NCI-H82 treated with DMSO at 0.1 percent for 48 hours (cell line): ENCODE measurements around the gene PGK1.
"Not testable (repeated sequence)": the region's sequence is repeated elsewhere in the genome, so short reads cannot be mapped to it uniquely, and the experiment has no call there.

ENCODE experiments used
- DNase-seq: peaks from one replicate; lab custom pipeline; 2025; ENCODE audit not compliant: unreplicated experiment; lab: John Stamatoyannopoulos, UW

Gene PGK1

DNA sequence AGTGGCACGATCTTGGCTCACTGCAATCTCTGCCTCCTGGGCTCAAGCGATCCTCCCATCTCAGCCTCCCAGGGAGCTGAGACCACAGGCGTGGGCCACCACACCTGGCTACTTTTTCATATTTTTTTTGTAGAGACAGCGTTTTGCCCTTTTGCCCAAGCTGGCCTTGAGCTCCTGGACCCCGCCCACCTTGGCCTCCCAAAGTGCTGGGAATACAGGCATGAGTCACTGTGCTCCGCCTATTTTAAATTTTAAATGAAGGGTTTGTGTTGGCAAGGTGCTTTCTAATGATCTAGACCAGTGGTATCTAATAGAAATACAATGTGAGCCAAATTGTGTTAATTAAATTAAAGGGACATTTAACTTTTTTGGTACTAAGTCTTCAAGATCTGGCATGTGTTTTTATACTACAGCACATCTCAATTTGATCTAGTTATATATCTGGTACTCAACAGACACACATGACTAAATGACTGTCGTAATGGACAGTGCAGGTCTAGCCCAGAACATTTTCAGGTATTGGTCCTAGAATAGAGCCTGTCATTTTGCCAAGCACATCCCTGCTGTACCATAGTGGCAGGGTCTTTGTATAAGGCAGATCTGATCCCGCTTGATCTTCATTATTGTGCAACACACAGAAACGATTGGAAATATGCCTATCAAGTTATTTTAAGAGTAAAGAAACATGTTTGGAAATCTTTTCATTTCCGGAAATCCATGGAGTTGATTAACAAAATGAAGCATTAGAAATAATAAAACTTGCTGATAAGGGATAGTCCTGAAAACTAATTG lies 7.3 kb downstream of the PGK1 start:
- no peak for DNase-seq

- no peak for DNase-seq
These were observed 12.3 kb downstream of the PGK1 start for GRCh38 chrX:78116365-78116764.

DNA sequence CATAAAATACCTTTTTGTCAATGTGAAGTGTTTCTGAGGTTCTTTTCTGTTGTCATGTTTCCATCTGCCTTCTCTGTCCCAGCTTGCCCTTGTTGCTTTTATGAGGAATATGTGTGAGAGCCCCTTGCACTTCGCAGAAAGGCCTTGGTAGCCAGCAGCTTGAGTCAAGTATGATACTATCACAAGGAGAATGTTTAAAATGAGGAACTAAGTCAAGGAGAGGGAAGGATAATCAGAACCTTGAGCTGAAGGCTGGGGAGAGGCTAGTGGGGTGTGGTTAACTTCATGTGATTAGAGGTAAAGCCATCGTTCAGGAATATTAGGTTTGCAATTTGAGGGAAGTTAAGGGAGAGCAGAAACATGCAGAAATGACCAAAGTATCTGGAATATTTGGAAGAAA lies 12.7 kb downstream of the PGK1 start:
- no peak for DNase-seq

- DNase-seq, result no peak
These were observed 14.6 kb downstream of the PGK1 start for GRCh38 chrX:78118628-78119027.

GRCh38 chrX:78119521-78120227 lies 15.6 kb downstream of the PGK1 start:
- no peak for DNase-seq

DNA sequence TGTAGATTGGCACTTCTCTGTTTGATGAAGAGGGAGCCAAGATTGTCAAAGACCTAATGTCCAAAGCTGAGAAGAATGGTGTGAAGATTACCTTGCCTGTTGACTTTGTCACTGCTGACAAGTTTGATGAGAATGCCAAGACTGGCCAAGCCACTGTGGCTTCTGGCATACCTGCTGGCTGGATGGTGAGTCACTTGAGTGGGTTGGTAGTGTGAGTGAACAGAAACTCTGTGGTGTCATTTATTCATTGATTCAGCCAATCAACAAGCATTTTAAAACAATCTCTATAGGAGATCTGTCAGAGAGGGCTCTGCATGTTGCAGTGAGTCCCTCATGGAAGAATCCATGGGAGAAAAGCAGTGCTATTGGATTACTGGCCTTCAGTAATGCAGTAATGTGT lies 19.1 kb downstream of the PGK1 start:
- no peak for DNase-seq

DNA sequence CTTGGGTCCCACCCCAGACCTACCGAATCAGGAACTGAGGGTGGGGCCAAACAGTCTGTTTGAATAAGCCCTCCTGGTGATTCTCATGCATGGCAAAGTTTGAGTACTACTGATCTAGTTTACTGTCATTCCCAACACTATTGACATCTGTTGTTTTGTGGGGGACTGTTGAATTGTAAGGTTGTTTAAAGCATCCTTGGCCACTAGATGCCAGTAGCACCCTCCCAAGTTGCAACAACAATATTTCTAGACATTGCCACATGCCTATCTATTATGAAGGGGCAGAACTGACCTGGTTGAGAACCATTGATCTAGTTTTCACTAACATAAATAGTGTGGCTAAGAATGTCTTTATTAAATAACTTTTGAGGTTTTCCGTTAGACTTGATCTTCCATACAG lies 20.3 kb downstream of the PGK1 start:
- DNase-seq, result no peak

DNA sequence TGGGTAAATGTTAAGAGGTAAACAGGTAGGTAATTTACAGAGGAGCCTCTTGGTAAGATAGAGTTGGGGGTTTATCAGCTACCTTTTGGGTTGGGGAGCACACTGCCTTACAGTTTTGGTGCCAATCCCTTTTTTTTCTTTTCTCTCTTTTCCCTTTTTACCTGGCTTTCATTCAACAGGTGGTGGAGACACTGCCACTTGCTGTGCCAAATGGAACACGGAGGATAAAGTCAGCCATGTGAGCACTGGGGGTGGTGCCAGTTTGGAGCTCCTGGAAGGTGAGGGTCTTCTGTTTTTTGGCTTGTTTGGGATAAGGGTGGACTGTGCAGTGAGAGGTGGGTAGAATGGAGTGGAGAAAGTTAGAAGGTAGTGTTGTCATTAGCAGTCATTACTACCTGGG lies 21.1 kb downstream of the PGK1 start:
- no peak for DNase-seq

DNA sequence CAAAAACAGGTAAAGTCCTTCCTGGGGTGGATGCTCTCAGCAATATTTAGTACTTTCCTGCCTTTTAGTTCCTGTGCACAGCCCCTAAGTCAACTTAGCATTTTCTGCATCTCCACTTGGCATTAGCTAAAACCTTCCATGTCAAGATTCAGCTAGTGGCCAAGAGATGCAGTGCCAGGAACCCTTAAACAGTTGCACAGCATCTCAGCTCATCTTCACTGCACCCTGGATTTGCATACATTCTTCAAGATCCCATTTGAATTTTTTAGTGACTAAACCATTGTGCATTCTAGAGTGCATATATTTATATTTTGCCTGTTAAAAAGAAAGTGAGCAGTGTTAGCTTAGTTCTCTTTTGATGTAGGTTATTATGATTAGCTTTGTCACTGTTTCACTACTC lies 21.7 kb downstream of the PGK1 start:
- not testable (repeated sequence) for DNase-seq

DNA sequence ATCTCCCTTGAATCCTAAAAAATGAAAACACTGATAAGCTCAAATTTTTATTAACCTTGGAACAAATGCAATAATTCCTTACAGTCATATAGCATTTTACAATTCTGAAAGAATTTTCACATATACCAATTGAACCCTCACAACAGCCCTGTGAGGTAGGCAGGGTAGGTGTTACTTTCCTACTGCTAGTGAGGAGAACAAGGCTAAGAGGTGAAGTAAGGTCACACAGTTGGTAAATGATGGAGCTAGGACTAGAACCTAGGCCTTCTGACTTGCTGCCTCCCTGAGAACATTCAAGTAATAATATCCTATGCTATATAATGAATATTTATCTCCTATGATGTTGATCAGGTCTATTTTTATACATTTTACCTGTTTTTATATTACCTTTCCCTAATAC lies 25.7 kb downstream of the PGK1 start:
- no peak for DNase-seq

GRCh38 chrX:78130396-78130795 lies 26.3 kb downstream of the PGK1 start:
- no peak for DNase-seq

DNA sequence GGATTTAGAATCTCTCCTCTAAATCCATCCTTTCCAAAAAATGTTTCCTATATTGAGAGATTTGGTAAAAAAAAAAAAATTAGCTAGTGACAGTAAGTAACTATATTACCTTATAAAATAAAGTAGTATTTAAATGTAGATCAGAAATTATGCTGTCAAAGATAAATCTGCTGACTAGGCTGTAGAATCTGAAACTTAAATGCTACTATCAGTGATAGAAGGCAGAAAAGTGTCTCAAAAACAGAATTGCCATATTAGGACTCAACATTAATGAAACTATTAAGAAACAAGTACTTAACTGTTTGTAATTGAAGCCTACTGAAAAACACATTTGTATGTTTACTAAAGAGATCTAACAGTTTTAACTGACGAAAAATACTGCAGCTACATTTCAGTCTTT lies 27.1 kb downstream of the PGK1 start:
- no peak for DNase-seq

GRCh38 chrX:78133238-78133960 lies 29.4 kb downstream of the PGK1 start:
- DNase-seq, result no peak

DNA sequence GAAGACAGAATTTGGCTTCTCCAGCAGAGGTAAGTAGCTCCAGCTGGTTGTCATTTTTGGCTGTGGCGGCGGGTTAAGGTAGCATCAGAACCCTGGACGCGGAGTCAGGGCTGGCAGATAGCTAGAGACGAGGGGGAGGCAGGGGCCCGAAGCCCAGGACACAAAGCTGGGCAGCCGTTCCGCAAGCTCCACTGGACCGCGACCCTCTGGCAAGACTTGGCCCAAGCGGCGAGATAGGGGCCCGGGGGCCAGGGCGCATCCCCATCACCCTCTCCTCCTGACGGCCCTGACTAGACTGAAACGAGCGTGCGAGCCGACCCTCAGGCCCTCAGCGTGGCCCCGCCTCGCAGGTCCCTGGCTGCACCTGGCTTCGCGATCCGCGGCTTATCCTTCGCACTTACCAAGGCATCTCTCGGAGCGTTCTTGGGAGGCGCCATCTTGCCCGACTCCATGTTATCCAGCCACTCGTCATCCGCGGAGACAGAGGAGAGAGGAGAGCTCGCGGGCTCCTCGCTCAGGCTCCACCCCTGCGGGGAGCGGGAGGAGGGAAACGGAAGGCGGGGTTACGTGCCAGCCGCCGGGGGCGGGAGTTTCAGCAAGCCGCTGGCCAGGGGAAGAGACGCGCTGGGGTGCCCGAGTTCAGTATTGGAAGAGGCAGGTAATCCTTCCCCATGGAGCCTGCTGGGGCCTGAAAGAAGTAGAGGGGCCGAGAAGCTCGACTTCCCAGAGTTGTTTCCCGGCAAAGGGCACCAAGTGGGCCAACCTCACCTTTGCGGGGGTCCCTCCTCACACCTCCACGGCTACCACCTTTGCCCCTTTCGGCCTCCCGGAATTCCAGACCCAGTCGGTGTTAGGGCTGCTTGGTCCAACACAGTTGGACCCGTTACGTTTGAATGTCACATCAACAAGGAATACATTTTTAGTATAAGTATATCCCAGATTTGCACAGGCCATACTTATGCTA lies 35.4 kb downstream of the PGK1 start, which contains the start of gene TAF9B:
TSS of gene TAF9B (minus strand) at position 491 of the 964 bp plus-strand sequence. CDS start at position 452, 39 bp downstream.
- DNase-seq, result peak; percentile 86

DNA sequence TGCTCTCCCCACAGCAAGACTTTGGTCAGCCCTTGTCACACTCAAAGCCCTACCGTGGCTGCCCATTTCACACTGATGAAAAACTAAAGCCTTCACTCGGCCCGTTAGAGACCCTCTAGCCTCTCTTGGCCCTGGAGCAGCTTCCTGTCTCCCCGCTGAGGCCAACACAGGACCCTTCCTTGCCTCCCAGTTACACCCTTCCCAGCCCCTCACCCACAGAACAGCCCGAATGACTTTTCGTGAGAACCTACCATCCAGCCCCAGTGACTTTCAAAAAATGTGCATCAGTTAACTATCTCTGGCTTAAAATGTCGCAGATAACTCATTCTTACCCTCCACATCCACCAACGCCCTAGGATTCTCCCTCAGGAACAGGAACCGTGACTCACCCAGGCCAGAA lies 36.2 kb downstream of the PGK1 start:
- no peak for DNase-seq

DNA sequence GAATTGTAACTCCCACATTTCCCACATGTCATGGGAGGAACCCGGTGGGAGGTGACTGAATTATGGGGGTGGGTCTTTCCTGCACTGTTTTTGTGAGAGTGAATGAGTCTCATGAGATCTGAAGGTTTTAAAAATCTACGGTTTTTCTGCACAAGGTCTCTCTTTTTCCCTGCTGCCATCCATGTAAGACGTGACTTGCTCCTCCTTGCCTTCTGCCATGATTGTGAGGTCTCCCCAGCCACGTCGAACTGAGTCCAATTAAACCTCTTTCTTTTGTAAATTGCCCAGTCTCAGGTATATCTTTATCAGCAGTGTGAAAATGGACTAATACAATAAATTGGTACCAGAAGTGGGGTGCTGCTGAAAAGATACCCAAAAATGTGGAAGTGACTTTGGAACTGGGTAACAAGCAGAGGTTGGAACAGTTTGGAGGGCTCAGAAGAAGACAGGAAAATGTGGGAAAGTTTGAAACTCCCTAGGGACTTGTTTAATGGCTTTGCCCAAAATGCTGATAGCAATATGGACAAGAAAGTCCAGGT lies 43.0 kb downstream of the PGK1 start:
- DNase-seq, result not testable (repeated sequence)

DNA sequence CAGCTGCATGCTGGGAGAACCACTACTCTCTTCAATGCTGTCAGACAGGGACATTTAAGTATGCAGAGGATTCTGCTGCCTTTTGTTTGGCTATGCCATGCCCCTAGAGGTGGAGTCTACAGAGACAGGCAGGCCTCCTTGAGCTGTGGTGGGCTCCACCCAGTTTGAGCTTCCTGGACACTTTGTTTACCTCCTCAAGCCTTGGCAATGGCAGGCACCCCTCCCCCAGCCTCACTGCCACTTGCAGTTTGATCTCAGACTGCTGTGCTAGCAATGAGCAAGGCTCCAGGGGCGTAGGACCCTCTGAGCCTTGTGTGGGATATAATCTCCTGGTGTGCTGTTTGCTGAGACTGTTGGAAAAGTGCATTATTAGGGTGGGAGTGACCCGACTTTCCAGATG lies 53.3 kb downstream of the PGK1 start:
- not testable (repeated sequence) for DNase-seq

- not testable (repeated sequence) for DNase-seq
These were observed 53.8 kb downstream of the PGK1 start for GRCh38 chrX:78157846-78158245.

GRCh38 chrX:78160711-78161110 lies 56.7 kb downstream of the PGK1 start:
- DNase-seq, result not testable (repeated sequence)

DNA sequence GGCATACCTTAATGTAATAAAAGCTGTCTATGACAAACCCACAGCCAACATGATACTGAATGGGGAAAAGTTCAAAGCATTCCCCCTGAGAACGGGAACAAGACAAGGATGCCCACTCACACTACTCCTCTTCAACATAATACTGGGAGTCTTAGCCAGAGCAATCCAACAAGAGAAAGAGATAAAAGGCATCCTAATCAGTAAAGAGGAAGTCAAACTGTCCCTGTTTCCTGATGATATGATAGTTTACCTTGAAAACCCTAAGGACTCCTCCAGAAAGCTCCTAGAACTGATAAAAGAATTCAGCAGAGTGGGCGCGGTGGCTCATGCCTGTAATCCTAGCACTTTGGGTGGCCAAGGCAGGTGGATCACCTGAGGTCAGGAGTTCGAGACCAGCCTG lies 59.1 kb downstream of the PGK1 start:
- not testable (repeated sequence) for DNase-seq
